Fibroblast of the aortic adventitia (primary cell): ENCODE results near the gene NKAIN4. TPM values are rescaled to one million over a fixed set of nuclear protein-coding genes. Genes with fewer than 3 reads are reported as not detected.

Experiments used
- DNase-seq: peaks from one replicate; pipeline ENCODE4 v3.0.0-alpha.2; 2010; ENCODE audit warnings: low read depth
- H3K4me3 ChIP-seq: 2 replicates; pipeline ENCODE4 v1.5.1; 2011; ENCODE audit warnings: low read depth, mild to moderate bottlenecking, control low read depth, low read length, moderate library complexity
- total RNA-seq: library from RNA; depleted of rRNA; stranded (reverse); fragments of >200 nt; gene quantifications from 2 replicates; pipeline ENCODE4 v1.2.3, GENCODE V29; 2012; ENCODE audit warnings: low replicate concordance
- TF ChIP-seq, protein P1 (sequence below): IDR thresholded peaks from 2 replicates; pipeline ENCODE4 v1.5.1; 2011; ENCODE audit warnings: mild to moderate bottlenecking, low read length, control low read depth, inconsistent platforms; ENCODE audit not compliant: insufficient read depth

The NKAIN4 gene
- total RNA-seq, 1 donor = not detected

DNA sequence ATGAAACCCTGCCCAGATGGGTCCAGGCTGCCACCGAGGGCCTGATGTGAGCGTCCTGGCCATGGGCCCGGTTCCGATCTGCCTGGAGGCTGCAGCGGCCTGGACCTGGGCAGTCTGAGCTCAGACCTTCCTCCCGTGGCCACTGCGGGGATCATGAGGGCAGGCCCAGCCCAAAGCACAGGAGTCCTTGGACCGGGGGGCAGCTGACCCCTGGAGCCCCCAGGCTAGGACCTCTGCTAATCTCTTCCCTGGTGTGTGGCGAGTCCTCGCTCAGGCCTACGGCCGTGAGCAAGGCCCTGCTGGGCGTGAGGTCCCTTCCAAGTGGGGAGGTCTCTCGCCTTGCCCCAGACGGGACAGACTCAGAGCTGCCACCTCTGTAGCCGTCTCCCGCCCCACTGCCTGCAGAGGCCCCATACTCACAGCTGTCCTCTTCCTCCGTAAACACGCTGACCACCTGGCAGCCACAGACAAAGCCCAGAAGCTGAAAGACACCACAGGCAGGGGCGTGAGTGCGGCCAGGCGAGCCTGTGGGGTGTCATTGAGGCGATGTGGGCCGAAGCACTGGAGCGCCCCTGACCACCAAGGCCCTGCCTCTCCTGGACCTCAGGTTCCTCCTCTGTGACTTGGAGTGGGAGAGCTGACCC is 10.5 kb downstream of the NKAIN4 start:
- no peak for DNase-seq
- TF ChIP-seq, protein P1, sequence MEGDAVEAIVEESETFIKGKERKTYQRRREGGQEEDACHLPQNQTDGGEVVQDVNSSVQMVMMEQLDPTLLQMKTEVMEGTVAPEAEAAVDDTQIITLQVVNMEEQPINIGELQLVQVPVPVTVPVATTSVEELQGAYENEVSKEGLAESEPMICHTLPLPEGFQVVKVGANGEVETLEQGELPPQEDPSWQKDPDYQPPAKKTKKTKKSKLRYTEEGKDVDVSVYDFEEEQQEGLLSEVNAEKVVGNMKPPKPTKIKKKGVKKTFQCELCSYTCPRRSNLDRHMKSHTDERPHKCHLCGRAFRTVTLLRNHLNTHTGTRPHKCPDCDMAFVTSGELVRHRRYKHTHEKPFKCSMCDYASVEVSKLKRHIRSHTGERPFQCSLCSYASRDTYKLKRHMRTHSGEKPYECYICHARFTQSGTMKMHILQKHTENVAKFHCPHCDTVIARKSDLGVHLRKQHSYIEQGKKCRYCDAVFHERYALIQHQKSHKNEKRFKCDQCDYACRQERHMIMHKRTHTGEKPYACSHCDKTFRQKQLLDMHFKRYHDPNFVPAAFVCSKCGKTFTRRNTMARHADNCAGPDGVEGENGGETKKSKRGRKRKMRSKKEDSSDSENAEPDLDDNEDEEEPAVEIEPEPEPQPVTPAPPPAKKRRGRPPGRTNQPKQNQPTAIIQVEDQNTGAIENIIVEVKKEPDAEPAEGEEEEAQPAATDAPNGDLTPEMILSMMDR = no peak
- no peak overlapping the region for H3K4me3 ChIP-seq

DNA sequence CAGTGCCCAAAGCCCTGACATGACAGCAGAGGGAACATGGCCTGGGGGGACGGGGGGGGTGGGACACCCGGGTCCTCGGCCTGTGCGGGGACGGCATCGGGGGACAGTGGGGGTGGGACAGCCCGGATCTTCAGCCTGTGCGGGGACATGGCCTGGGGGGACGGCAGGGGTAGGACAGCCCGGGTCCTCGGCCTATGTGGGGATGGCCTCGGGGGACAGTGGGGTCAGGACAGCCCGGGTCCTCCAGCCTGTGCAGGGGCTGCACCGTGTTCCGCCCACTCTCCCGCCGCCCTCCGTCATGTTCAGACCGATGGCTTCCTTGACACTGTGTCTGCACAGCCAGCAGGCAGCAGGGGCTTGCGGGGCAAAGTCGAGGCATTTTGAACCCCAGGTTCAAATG is 11.5 kb downstream of the NKAIN4 start:
- no peak for DNase-seq
- TF ChIP-seq, protein P1 = no peak
- H3K4me3 ChIP-seq = no peak overlapping the region

DNA sequence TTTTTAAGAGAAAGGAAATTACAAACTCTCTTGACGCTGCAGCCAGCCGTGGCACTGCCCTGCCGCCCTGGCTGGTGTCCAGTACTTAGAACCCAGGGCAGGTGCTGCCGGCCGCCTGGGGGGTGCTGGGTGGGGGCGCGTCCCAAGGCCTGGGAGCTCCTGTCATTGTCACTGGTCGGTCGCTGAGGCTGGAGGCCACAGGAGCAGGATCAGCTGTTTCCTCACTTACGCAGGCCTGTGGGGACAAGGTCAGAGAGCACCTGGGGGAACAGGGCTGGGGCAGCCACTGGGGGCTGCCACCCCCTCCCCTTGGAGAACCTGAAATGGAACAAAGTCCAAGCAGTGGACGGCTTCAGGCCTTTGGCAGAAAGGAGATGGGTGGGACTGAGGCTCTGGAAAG is 13.0 kb downstream of the NKAIN4 start:
- H3K4me3 ChIP-seq = no peak overlapping the region
- no peak for DNase-seq
- TF ChIP-seq, protein P1 = no peak

DNA sequence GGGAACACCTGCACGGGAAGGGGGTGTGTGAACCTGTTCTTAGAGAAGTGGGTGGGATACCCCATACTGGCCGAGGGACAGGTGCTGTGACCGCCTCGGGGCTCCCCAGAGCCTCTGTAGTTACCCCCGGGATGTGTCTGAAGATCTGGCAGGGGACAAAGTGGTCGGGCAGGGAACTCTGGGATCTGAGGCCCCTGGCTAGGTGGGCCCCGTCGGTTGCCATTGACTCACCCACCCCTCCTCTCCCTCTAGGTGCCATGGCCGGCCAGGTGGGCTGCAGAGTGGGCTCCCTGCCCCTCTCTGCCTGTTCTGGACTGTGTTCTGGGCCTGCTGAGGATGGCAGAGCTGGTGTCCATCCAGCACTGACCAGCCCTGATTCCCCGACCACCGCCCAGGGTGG is 14.3 kb downstream of the NKAIN4 start:
- TF ChIP-seq, protein P1 = no peak
- no peak for DNase-seq

DNA sequence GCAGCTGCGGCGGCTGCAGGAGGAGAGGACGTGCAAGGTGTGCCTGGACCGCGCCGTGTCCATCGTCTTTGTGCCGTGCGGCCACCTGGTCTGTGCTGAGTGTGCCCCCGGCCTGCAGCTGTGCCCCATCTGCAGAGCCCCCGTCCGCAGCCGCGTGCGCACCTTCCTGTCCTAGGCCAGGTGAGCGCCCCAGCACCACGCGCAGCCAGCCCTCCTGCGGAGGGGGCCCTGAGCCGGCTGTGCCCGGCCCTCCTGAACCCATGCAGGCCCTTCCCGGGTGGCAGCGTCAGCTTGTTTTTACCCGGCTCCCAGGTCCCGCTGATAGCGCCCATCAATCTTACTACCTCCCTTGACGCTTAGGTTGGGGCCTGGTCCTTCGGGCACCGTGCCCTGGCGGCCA is 14.8 kb downstream of the NKAIN4 start:
- TF ChIP-seq, protein P1 = no peak
- no peak overlapping the region for H3K4me3 ChIP-seq
- no peak for DNase-seq

More for the DNA sequence above, 14.3 kb downstream of the NKAIN4 start:
- no peak overlapping the region for H3K4me3 ChIP-seq

GRCh38 chr20:63238514-63239125 is 15.6 kb downstream of the NKAIN4 start:
- H3K4me3 ChIP-seq = no peak overlapping the region
- TF ChIP-seq, protein P1 = no peak
- no peak for DNase-seq
